ENCODE data around the gene DMRTC2.
A peak's percentile ranks its signal among the peaks of the same experiment; 100 is the strongest.

DMRTC2 gene

DNA sequence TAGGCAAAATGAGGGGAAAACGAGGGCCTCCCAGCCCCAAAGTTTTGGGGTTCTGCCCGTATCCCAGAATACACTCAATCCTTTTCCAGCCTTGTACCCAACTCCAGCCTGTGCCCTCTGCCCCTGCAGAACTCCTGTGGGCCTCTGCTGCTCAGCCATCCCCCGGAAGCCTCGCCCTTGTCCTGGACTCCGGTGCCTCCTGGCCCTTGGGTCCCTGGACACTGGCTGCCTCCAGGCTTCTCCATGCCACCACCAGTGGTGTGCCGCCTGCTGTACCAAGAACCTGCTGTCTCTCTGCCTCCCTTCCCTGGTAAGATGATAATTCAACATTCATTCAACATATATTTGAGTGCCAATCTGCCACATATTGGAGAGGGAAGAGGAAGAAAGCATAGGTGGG lies 3.8 kb downstream of the DMRTC2 start:
- FAIRE-seq (no peak), DNase-seq (ENCODE audit: insufficient read length) (no peak)
- TF ChIP-seq TAF1 (IDR thresholded peaks at IDR 0.05; ENCODE audit: borderline replicate concordance, low read depth, low read length), result no peak
- TF ChIP-seq POLR2A (IDR thresholded peaks at IDR 0.05; ENCODE audit: low read depth, low read length), result no peak
- TF ChIP-seq POLR2AphosphoS5 (IDR thresholded peaks at IDR 0.05; ENCODE audit: low read depth, low read length), result no peak

GRCh38 chr19:41849067-41849466 lies 4.2 kb downstream of the DMRTC2 start:
- FAIRE-seq (no peak), DNase-seq (ENCODE audit: insufficient read length) (no peak)
- TF ChIP-seq POLR2AphosphoS5 (IDR thresholded peaks at IDR 0.05; ENCODE audit: low read depth, low read length) (no peak), POLR2A (IDR thresholded peaks at IDR 0.05; ENCODE audit: low read depth, low read length) (no peak), TAF1 (IDR thresholded peaks at IDR 0.05; ENCODE audit: borderline replicate concordance, low read depth, low read length) (no peak)

DNA sequence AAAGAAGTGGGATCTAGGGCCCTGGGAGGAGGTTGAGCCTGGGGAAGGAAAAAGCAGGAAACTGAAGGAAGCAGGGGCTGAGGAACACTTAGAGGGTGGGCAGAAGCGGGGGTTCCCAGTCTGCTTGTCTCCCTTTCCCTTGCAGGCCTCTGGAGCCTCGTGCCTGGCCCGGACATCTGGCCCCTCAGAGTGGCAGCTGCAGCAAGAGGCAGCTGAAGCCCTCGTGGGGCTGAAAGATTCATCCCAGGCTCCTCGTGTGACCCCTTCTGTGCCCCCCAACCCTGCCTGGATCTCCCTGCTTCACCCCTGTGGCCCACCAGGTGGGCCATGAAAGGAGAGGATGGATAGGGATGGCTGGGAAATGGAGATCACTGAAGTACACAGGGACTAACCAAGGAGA lies 5.5 kb downstream of the DMRTC2 start:
- DNase-seq (ENCODE audit: insufficient read length), result no peak
- TF ChIP-seq TAF1 (IDR thresholded peaks at IDR 0.05; ENCODE audit: borderline replicate concordance, low read depth, low read length) (no peak), POLR2AphosphoS5 (IDR thresholded peaks at IDR 0.05; ENCODE audit: low read depth, low read length) (no peak), POLR2A (IDR thresholded peaks at IDR 0.05; ENCODE audit: low read depth, low read length) (no peak)
- no peak for FAIRE-seq

DNA sequence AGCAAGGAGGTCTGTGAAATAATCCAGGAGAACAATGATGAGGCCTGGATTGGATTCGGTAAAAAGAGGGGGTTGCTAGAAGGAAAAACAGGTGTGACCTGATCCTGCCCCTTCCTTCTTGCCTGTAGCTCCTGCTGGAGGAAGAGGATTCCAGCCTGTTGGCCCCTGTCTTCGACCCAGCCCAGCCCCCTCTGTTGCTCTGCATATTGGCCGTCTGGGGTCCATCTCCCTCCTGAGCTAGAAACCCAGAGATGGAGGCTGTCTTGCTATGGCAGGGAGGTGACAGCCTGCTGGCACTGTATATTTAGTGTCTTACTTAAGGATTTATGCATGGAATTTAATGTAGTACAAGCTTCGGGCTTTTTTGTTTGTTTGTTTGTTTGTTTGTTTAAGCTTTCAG lies 6.6 kb downstream of the DMRTC2 start:
- TF ChIP-seq POLR2A (IDR thresholded peaks at IDR 0.05; ENCODE audit: low read depth, low read length) (no peak), TAF1 (IDR thresholded peaks at IDR 0.05; ENCODE audit: borderline replicate concordance, low read depth, low read length) (no peak), POLR2AphosphoS5 (IDR thresholded peaks at IDR 0.05; ENCODE audit: low read depth, low read length) (no peak)
- FAIRE-seq (no peak), DNase-seq (ENCODE audit: insufficient read length) (no peak)

DNA sequence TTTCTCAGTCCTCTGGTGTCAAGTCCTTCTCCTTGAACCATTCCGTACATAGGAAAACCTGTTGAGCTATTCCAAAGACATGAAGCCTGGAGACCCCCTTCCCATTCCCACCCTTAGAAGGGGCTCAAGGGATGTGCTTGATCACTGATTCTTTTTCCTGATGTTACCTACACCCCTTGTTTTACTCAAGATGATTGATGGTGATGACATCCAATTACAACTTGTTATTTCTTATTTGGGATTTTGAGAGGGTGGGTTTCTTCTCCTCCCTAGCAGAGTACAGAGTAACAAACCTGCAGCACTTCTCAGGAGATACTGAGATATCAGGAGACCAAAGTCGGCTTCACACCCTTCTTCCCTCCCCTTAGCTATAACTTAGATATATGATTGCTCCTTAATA lies 8.5 kb downstream of the DMRTC2 start:
- no peak for DNase-seq (ENCODE audit: insufficient read length)
- TF ChIP-seq TAF1 (IDR thresholded peaks at IDR 0.05; ENCODE audit: borderline replicate concordance, low read depth, low read length) (no peak), POLR2A (IDR thresholded peaks at IDR 0.05; ENCODE audit: low read depth, low read length) (no peak), POLR2AphosphoS5 (IDR thresholded peaks at IDR 0.05; ENCODE audit: low read depth, low read length) (no peak)
- FAIRE-seq, result no peak

DNA sequence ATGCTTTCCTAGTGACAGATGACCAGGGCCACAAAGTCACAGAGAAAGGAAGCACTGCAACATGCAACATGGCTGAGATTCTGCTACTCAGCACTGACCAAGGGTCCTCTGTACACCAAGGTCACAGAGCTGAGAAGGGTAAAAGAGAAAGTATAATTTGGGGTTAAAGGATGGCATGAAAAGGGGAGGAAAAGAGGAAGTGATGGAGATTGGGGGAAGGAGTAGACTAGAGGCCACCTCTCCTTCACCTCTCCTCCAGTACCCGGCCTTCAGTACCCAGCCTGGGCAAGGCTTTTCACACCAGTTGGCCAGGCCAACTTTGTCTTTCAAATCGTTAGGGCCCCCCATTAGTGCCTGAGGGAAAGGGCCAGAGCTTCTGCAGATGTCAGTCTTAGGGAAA lies 8.9 kb downstream of the DMRTC2 start:
- FAIRE-seq (no peak), DNase-seq (ENCODE audit: insufficient read length) (no peak)
- no peak for TF ChIP-seq POLR2A (IDR thresholded peaks at IDR 0.05; ENCODE audit: low read depth, low read length)
- no peak for TF ChIP-seq POLR2AphosphoS5 (IDR thresholded peaks at IDR 0.05; ENCODE audit: low read depth, low read length)
- no peak for TF ChIP-seq TAF1 (IDR thresholded peaks at IDR 0.05; ENCODE audit: borderline replicate concordance, low read depth, low read length)

- DNase-seq (ENCODE audit: insufficient read length), result no peak
- no peak for FAIRE-seq
- no peak for TF ChIP-seq POLR2A (IDR thresholded peaks at IDR 0.05; ENCODE audit: low read depth, low read length)
- TF ChIP-seq TAF1 (IDR thresholded peaks at IDR 0.05; ENCODE audit: borderline replicate concordance, low read depth, low read length), result no peak
- no peak for TF ChIP-seq POLR2AphosphoS5 (IDR thresholded peaks at IDR 0.05; ENCODE audit: low read depth, low read length)
Observed at GRCh38 chr19:41859213-41859617, 14.4 kb downstream of the DMRTC2 start.

- DNase-seq (ENCODE audit: insufficient read length) (peak; percentile 93), FAIRE-seq (peak; percentile 99)
- peak; percentile 99 for TF ChIP-seq TAF1 (IDR thresholded peaks at IDR 0.05; ENCODE audit: borderline replicate concordance, low read depth, low read length)
- peak; percentile 98 for TF ChIP-seq POLR2A (IDR thresholded peaks at IDR 0.05; ENCODE audit: low read depth, low read length)
- peak; percentile 95 for TF ChIP-seq POLR2AphosphoS5 (IDR thresholded peaks at IDR 0.05; ENCODE audit: low read depth, low read length)
Observed at GRCh38 chr19:41859618-41860418, 15.0 kb downstream of the DMRTC2 start, which contains the start of gene RPS19. TSS of gene RPS19 (plus strand) at chr19:41860255. CDS start at chr19:41860775, 520 bp downstream.

- no peak for TF ChIP-seq POLR2A (IDR thresholded peaks at IDR 0.05; ENCODE audit: low read depth, low read length)
- TF ChIP-seq POLR2AphosphoS5 (IDR thresholded peaks at IDR 0.05; ENCODE audit: low read depth, low read length), result no peak; the same call in 1 of the 2 replicates
- TF ChIP-seq TAF1 (IDR thresholded peaks at IDR 0.05; ENCODE audit: borderline replicate concordance, low read depth, low read length), result no peak
- DNase-seq (ENCODE audit: insufficient read length), result no peak
- peak; percentile 75 for FAIRE-seq
Observed at GRCh38 chr19:41860419-41861115, 15.7 kb downstream of the DMRTC2 start.

- DNase-seq (ENCODE audit: insufficient read length), result no peak
- TF ChIP-seq POLR2A (IDR thresholded peaks at IDR 0.05; ENCODE audit: low read depth, low read length), result no peak
- TF ChIP-seq TAF1 (IDR thresholded peaks at IDR 0.05; ENCODE audit: borderline replicate concordance, low read depth, low read length), result no peak
- peak; percentile 76 for FAIRE-seq
Observed at GRCh38 chr19:41861116-41861768, 16.4 kb downstream of the DMRTC2 start.

- FAIRE-seq (no peak), DNase-seq (ENCODE audit: insufficient read length) (no peak)
- no peak for TF ChIP-seq POLR2AphosphoS5 (IDR thresholded peaks at IDR 0.05; ENCODE audit: low read depth, low read length)
- no peak for TF ChIP-seq POLR2A (IDR thresholded peaks at IDR 0.05; ENCODE audit: low read depth, low read length)
- no peak for TF ChIP-seq TAF1 (IDR thresholded peaks at IDR 0.05; ENCODE audit: borderline replicate concordance, low read depth, low read length)
Observed at GRCh38 chr19:41861846-41862245, 17.0 kb downstream of the DMRTC2 start.
